ENCODE data around the gene RSPO4.
"Not testable (repeated sequence)": the region's sequence is repeated elsewhere in the genome, so short reads cannot be mapped to it uniquely, and the experiment has no call there.

The RSPO4 gene

GRCh38 chr20:1001911-1002681 lies at the start of gene RSPO4:
RSPO4 (minus strand) TSS chr20:1002311; CDS start chr20:1002164, 147 bp downstream.
- no peak for DNase-seq

DNA sequence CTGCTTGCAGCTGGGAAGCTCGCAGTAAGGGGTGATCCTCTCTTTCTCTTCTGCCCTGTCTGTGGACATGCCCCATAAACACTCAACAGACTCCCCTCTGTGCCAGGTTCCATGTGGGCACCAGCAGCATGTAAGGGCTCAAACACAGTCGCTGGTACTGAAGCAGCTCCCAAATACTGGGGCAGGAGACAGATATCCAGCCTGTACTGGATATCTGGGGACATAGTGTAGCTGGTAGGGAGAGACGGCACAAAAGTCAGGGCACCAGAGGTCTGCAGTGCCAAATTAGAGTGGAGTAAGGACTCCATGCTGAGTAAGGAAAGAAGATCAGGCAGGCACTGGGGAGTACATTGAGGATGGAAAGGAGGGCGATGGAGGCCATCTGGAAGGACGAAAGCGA lies 48.3 kb upstream of the RSPO4 start:
- no peak for DNase-seq

DNA sequence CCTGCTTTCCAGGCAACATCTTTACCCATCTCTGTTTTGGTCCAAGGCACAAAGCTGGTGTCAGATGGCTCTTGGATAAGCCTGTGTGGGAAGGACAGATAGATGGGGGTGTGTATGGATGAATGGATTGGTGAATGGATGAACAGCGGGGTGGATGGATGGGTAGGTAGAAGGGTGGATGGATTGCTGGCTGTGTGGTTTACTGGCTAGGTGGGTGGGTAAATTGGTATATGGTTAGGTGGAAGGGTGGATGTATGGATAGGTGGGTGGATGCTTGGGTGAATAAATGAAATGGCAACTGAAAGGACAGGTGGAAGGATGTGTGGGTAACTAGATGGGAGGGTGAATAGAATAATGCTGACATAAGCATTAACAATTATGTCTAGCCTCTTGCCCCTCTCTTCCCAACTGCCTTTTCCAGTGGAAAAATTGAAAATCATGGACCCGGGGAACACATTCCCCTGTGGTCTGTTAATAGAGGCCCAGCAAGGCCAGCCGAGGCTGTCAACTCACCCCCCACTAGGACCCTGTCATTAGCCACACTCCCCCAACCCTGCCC lies 43.8 kb upstream of the RSPO4 start:
- DNase-seq = no peak

GRCh38 chr20:1041845-1042390 lies 39.8 kb upstream of the RSPO4 start:
- no peak for DNase-seq

DNA sequence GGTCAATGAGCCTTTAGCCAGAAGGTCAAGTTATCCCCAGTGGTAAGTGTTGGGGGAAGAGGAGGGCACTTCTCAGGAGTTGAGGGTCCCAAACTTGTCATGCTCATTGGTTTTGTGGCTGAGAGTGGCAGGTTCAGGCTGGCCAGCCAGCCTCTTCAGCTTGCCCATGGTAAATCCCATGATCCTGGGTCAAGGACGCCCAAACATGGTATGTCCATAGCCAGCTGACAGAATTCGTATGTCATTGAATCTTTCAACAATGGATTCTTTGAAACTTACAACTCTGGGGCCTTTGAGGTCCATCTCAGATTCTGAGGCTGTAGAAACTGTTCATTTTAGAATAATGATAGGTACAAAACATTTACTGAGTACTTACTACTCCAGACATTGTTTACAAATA lies 36.1 kb upstream of the RSPO4 start:
- no peak for DNase-seq

GRCh38 chr20:1037039-1037438 lies 34.9 kb upstream of the RSPO4 start:
- DNase-seq = no peak

- no peak for DNase-seq
Measured at GRCh38 chr20:1035466-1035865, 33.4 kb upstream of the RSPO4 start.

DNA sequence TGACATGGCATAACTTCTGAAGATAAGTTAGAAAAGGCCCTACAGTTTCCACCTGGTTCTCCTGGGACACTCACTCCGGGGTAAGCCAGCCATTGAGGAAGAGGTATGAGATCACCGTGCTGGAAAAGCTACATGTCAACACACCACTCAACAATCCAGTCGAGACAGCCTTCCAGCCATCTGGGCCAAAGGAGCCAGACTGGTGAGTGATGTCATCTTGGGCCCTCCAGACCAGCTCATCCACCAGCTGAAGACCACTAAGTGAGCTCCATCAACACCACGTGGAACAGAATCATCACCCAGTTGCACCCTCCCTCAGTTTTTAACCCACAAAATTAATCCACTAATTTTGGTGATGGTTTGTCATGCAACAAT lies 32.3 kb upstream of the RSPO4 start:
- DNase-seq = no peak

DNA sequence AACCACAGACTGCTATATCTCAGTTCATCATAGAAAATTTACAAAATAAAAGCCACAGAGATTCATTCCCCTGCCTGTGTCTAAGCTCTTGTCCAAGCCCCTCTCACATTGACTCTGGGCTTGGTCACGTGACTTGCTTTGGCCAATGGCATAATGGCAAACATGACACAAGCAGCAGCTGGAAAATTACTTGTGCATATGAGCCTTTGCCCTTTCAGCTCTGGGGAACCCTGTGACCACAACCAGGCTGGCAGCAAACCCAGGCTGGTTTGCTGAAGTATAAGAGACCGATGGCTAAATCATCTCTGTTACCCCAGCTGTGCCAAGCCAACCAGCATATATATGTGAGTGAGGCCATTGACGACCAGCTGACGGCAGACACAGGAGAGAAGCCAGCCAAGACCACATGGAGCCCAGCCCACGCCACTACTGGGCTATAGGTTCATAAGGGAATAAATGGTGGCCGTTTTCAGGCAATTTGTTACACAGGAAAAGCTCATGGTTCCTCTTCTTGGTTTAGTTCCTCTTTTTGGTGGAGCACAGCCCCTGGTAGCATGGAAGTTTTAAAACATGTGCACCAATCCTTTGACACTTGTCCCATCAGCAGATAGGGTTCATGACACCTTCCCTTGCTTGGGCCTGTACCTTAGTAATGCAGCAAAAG lies 31.8 kb upstream of the RSPO4 start:
- no peak for DNase-seq

DNA sequence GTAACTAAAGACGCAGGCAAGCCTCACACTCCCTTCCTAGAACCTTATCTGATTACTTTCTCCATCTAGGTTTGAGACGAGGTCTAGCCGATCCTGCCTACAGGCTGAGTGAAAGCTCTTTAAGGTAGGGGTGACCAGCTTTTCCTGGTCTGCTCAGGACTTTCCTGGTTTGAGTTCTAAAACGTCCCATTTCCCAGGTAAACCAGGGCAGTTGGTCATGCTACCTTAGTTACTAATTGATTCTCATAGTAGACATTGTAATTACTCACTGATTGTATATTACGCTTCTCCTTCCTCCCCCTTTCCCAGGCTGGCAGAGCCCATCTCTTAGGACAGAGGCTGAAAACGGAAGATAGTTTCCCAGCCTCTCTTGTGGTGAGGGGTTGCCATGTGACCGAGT lies 27.9 kb upstream of the RSPO4 start:
- DNase-seq = no peak

DNA sequence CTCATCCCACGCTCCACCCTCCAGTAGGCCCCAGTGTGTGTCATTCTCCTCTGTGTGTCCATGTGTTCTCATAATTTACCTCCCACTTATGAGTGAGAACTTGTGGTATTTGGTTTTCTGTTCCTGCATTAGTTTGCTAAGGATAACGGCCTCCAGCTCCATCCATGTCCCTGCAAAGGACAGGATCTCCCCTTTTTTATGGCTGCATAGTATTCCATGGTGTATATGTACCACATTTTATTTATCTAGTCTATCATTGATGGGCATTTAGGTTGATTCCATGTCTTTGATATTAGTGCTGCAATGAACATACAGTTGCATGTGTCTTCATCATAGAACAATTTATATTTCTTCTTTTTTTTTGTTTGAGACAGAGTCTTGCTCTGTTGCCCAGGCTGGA lies 24.1 kb upstream of the RSPO4 start:
- not testable (repeated sequence) for DNase-seq

- no peak for DNase-seq
Measured at GRCh38 chr20:1022871-1023270, 20.8 kb upstream of the RSPO4 start.

GRCh38 chr20:1020614-1021013 lies 18.5 kb upstream of the RSPO4 start:
- no peak for DNase-seq

DNA sequence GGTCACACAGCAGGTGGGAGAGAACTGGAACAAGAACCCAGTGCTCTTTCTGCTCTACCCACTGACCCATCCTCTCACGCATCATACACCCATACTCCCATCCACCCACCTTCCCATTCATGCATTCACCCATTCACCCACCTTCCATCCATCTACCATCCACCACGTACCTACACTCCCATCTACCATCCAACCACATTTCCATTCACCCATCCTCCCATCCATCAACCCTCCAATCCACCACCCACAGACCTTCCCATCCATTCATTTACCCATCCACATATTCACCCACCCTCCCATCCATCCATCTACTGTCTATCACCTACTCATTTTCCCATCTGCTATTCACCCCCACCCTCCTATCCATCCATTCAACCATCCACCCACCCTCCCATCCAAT lies 17.2 kb upstream of the RSPO4 start:
- DNase-seq = no peak

DNA sequence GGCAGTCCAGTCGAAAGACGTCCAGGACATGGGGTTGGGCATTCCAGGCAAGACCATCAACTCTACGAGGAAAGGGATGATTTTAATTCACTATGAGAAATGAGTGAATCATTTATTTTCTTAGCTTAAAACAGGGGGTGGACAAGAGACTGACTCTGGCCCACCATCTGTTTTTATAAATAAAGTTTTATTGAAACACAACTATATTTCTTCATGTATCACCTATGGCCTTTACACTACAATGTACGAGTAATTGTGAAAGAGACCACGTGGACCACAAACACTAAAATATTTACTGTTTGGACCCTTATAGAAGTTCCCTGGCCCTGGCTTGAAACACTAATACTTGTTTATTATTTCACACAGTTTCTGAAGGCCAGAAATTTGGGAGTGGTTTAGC lies 15.6 kb upstream of the RSPO4 start:
- no peak for DNase-seq

DNA sequence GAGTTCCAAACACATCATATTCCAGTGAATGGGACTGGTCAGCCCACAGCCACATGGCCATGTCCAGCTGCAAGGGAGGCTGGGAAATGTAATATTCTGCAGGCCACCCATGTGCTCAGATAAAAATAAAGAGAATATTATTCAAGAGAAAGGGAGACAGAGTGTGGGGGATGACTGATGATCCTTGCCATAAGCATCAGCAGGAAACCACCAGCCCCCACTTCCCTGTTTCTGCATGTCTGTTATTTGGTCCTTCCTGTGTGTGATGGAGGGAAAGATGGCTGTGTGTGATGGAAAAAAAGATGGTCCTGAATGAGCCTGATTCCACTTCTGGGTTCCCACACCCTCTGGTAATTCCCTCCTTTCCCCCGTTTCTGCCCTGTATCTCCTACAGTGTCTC lies 13.1 kb upstream of the RSPO4 start:
- DNase-seq = no peak

GRCh38 chr20:1014471-1014870 lies 12.4 kb upstream of the RSPO4 start:
- no peak for DNase-seq

DNA sequence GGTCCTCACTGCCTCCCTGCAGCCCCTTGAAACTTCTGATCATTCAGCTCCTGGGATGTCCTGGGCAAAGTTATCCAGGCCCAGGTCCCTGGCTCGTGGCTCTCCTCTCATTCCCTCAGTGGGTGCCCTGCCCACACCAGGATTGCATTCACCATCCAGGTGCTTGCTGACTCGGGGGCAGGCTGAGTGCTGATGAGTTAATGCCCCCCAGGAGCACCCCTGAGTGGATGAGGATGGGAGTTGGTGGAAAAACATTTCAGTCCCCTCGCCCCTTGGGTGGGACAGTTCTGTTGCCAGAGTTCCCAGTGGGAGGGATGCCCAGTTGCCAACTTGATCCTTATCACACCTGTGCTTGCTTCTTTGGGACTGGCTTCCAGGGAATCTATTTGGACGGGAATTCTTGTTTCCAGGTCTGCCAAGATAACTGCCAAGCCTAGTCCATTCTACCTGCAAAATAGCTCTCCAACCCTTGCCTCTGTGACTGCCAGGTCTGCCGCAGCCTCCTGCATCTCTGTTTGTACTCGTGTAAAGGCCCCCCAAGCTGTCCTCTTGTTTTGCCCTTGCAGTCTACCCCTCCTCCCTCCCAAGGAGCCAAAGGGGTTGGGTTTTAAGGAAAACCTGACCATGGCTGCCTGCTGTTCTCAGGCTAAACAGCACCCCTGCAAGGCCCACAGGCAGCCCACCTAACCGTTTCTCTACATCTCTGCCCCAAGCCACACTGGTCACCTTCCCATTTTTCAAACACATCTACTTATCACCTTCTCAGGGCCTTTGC lies 11.6 kb upstream of the RSPO4 start:
- DNase-seq = no peak

DNA sequence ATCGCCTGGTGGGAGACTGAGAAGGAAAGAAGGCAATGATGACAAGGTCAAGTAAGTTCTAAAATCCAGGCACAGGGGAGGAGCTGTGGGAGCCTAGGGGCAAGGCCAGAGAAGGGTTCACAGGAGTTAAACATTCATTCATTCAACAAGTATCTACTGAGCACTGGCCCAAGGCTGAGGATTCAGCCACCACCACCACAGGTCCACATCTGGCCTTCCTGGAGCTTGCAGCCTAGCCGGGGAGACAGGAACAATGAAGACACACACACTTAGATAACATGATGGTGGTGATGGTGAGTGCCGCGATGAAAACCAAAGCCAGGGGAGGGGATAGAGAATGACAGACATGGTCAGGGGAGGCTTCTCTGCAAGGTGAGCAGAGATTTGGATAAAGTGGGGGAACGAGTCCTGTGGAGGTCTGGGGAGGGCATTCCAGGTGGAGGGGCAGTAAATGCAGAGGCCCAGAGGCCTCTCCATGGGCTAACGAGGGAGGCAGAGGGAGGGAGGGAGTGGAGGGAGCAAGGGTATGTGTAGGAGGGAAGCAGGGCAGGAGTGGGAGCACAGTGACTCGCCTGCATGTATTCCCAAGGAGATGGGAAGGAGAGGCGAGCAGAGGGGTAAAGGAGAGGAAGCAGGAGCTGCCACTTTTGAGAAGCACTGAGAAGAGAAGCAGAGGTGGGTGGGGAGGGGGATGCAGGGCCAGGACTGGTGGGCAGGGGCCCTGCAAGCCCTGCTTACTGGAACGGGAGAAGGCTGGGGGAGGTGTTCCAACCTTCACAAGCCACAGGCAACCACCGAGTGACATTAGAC lies 10.5 kb upstream of the RSPO4 start:
- DNase-seq = no peak

- no peak for DNase-seq
Measured at GRCh38 chr20:1010659-1011058, 8.5 kb upstream of the RSPO4 start.

- DNase-seq = peak; percentile 14
Measured at GRCh38 chr20:1005452-1006027, 3.4 kb upstream of the RSPO4 start.
